Measurements from ENCODE around the gene CHID1.

Gene CHID1

GRCh38 chr11:820655-821511 is 89.7 kb downstream of the CHID1 start:
- peak overlapping the region; percentile 68 for H3K4me3 ChIP-seq (ENCODE audit: low read depth, low read length)
- DNase-seq (ENCODE audit: low read depth): peak; percentile 61
- TF ChIP-seq CTCF (IDR thresholded peaks at IDR 0.05; ENCODE audit: low read depth, low read length): no peak

DNA sequence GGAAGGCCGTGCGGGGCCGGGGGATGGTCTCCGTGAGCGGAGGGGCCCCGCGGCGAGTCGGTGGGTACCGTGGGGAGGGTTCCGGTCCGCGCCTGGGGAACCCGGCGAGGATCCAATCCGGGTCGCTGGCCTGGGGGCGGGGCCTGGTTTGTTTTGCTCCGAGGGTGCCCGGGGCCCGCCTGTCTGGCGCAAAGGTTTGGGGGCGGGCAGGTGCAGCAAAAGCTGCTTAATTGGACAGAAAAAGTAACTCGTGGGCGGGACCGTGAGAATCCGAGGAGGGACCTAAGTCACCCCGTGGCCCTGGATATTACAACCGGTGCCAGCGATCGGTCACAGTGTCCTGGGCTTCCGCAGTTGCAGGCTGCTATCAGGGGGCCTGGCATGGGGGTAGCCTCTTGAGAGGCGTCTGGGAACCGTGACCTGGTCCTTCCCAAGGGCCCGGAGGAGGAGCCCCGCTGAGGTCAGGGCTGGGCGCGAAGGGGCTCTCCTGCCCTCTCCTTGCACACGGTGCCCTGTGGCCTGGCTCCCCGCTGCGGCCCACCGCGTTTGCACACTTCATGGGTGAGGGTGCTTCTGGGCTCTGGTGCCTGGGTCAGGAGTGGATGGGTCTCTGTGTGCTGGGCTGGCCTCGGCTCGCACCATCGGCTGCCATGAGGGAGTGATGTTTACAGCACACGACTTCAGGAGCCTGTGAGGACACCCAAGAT is 90.5 kb downstream of the CHID1 start:
- H3K4me3 ChIP-seq (ENCODE audit: low read depth, low read length): peak overlapping the region; percentile 68
- DNase-seq (ENCODE audit: low read depth): peak; percentile 93
- TF ChIP-seq CTCF (IDR thresholded peaks at IDR 0.05; ENCODE audit: low read depth, low read length) (no peak), MAX (IDR thresholded peaks at IDR 0.05; ENCODE audit: low read depth, low read length) (peak; percentile 41; the same call in 1 of the 2 replicates), MYC (IDR thresholded peaks at IDR 0.05; ENCODE audit: low read depth, low read length) (peak; percentile 26), POLR2A (IDR thresholded peaks at IDR 0.05; ENCODE audit: extremely low read depth, insufficient read length) (no peak)

- peak overlapping the region; percentile 68 for H3K4me3 ChIP-seq (ENCODE audit: low read depth, low read length)
- peak; percentile 91 for DNase-seq (ENCODE audit: low read depth)
- TF ChIP-seq MAX (IDR thresholded peaks at IDR 0.05; ENCODE audit: low read depth, low read length) (no peak), POLR2A (IDR thresholded peaks at IDR 0.05; ENCODE audit: extremely low read depth, insufficient read length) (peak; percentile 84)
Measured at GRCh38 chr11:819129-819931, 91.3 kb downstream of the CHID1 start.

DNA sequence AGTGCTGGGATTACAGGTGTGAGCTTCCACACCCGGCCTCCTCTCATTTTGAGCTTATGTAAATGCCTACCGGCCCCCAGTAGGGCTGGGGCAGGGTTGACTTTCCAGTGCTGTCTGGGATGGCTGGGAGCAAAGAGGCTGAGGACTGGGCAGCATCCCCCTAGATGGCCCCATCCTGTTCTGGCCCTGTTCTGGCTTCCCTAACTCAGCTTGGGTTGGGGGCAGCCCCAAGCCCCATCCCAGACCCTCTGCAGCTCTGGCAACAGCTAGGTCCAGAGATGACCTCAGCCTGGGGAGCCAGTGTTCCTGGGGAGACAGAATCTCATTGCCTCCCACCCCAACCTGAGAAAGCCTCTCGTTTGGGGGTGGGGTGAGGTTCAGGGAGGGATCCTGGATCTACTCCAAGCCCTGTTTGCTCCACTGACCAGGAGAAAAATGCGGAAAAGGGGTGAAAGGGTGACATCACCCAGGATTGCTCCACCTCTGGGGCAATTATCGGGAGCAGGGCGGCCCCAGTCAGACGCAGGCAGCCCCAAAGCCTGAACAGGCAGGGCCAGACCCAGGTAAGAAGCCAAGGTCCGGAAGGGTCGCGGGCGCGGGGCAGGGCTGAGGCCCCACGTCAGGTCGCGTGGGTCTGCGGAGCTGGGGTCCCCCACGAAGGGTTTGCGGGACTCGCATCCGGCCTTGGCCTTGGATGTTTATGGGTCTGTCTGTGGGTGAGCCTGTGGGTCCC is 92.0 kb downstream of the CHID1 start, which contains the start of gene PNPLA2:
TSS of gene PNPLA2 (plus strand) at position 519 of the 733 bp plus-strand sequence. CDS start 805 bp downstream, outside the sequence.
- peak within 1 kb of the TSS; percentile 68 for H3K4me3 ChIP-seq (ENCODE audit: low read depth, low read length)
- no peak for DNase-seq (ENCODE audit: low read depth)
- TF ChIP-seq MYC (IDR thresholded peaks at IDR 0.05; ENCODE audit: low read depth, low read length) (no peak), POLR2A (IDR thresholded peaks at IDR 0.05; ENCODE audit: extremely low read depth, insufficient read length) (no peak), CTCF (IDR thresholded peaks at IDR 0.05; ENCODE audit: low read depth, low read length) (no peak), MAX (IDR thresholded peaks at IDR 0.05; ENCODE audit: low read depth, low read length) (no peak)

All from NB4 (cell line).